ENCODE measurements around the gene LAMC1.

The LAMC1 gene

DNA sequence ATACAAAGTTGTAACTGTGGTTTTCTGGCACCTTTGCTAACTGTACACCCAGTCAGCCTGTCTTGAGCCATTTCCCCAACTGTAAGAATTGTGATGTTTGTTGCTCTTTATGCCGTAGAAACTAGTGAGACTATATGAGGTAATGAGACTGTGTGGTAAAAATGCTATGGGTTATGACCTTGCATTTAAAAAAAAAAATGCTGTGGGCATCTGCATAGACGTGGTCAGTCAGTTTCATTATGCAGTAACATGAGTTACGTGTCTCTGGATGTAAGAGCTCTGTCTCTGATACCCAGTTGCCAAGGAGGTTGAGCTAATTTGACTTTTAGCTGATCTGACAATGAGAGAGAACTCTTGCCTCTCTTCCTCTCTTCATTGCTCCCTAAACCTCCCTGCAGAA is 82.2 kb downstream of the LAMC1 start:
- no peak overlapping the region for H3K4me3 ChIP-seq (ENCODE audit: insufficient read depth, low read length, poor library complexity, severe bottlenecking)
- H2AFZ ChIP-seq (ENCODE audit: low read depth, low read length, severe bottlenecking): no peak overlapping the region
- no peaks in the 10 kb centered on the region for H3K9me2 ChIP-seq (replicated peaks; ENCODE audit: insufficient read depth, low read length)
- TF ChIP-seq, protein P1, sequence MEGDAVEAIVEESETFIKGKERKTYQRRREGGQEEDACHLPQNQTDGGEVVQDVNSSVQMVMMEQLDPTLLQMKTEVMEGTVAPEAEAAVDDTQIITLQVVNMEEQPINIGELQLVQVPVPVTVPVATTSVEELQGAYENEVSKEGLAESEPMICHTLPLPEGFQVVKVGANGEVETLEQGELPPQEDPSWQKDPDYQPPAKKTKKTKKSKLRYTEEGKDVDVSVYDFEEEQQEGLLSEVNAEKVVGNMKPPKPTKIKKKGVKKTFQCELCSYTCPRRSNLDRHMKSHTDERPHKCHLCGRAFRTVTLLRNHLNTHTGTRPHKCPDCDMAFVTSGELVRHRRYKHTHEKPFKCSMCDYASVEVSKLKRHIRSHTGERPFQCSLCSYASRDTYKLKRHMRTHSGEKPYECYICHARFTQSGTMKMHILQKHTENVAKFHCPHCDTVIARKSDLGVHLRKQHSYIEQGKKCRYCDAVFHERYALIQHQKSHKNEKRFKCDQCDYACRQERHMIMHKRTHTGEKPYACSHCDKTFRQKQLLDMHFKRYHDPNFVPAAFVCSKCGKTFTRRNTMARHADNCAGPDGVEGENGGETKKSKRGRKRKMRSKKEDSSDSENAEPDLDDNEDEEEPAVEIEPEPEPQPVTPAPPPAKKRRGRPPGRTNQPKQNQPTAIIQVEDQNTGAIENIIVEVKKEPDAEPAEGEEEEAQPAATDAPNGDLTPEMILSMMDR (IDR thresholded peaks at IDR 0.05; ENCODE audit: insufficient read depth, low read length, poor library complexity, severe bottlenecking): no peak
- no peak for TF ChIP-seq EZH2phosphoT487 (conservative IDR thresholded peaks at IDR 0.05; ENCODE audit: low read length)
- no peak overlapping the region for H3K9ac ChIP-seq (ENCODE audit: low read length)
- no peak overlapping the region for H3K4me2 ChIP-seq (ENCODE audit: low read depth, low read length, poor library complexity, severe bottlenecking)
- H3K27me3 ChIP-seq (ENCODE audit: low read length): no peaks in the 10 kb centered on the region
- H3K36me3 ChIP-seq (ENCODE audit: low read length): 0 out of 2 replicates have a peak, but pooled peaks cover 3% of the 10 kb centered on the region
- H3K9me3 ChIP-seq (ENCODE audit: insufficient read depth, low read length): no peaks in the 10 kb centered on the region
- no peak overlapping the region for H3K27ac ChIP-seq (ENCODE audit: low read depth, low read length)
- H3K79me2 ChIP-seq (ENCODE audit: insufficient read depth, low read length): no peaks in the 10 kb centered on the region
- no peaks in the 10 kb centered on the region for H4K20me1 ChIP-seq (ENCODE audit: low read depth, low read length)
- no peaks in the 10 kb centered on the region for H3F3A ChIP-seq (ENCODE audit: insufficient read depth)

DNA sequence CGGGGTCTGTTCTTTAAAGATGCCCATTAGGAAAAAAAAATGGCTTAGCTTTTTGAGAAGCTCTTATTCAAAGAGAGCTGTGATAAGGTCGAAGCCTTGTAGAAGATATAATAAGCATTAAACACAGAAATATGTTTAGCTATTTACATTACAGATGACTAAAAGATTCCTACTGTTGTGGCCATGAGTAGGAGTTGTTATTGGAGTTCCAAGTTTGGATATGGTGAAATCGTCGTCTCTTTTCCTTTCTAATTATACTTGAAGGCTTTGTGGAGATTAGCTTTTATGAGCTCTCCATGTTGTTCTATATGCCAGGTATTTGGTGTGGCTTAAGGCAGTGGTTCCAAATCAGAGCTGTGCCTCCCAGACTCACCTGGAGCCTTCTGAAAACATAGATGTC is 82.9 kb downstream of the LAMC1 start:
- no peak for TF ChIP-seq EZH2phosphoT487 (conservative IDR thresholded peaks at IDR 0.05; ENCODE audit: low read length)
- TF ChIP-seq, protein P1 (IDR thresholded peaks at IDR 0.05; ENCODE audit: insufficient read depth, low read length, poor library complexity, severe bottlenecking): no peak
- Histone ChIP-seq H3K36me3 (ENCODE audit: low read length) (0 out of 2 replicates have a peak, but pooled peaks cover 3% of the 10 kb centered on the region), H3K9ac (ENCODE audit: low read length) (no peak overlapping the region), H3K27me3 (ENCODE audit: low read length) (no peaks in the 10 kb centered on the region), H3K27ac (ENCODE audit: low read depth, low read length) (no peak overlapping the region), H3K4me2 (ENCODE audit: low read depth, low read length, poor library complexity, severe bottlenecking) (no peak overlapping the region), H3K79me2 (ENCODE audit: insufficient read depth, low read length) (no peaks in the 10 kb centered on the region), H3K9me2 (replicated peaks; ENCODE audit: insufficient read depth, low read length) (no peaks in the 10 kb centered on the region), H3F3A (ENCODE audit: insufficient read depth) (no peaks in the 10 kb centered on the region), H3K9me3 (ENCODE audit: insufficient read depth, low read length) (no peaks in the 10 kb centered on the region), H2AFZ (ENCODE audit: low read depth, low read length, severe bottlenecking) (no peak overlapping the region), H4K20me1 (ENCODE audit: low read depth, low read length) (no peaks in the 10 kb centered on the region), H3K4me3 (ENCODE audit: insufficient read depth, low read length, poor library complexity, severe bottlenecking) (no peak overlapping the region)

DNA sequence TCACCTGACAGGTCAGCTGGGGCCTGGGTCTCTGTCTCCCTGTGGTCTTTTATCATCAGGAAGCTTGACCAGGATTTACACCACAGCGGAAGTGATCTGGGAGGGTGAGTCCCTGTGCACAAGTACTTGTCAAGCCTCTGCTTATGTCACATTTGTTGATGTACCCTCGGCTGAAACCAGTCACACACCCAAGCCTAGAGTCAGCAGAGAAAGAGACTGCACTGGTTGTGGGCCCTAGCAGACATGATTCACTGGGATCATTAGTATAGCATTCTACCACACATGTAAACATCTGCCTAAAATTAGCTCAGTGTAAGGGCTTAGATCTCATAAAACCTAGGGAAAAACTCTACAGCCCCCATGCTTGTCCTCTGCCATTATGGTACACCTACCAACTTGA is 83.5 kb downstream of the LAMC1 start:
- no peaks in the 10 kb centered on the region for H3K27me3 ChIP-seq (ENCODE audit: low read length)
- H3K27ac ChIP-seq (ENCODE audit: low read depth, low read length): no peak overlapping the region
- no peak overlapping the region for H3K4me2 ChIP-seq (ENCODE audit: low read depth, low read length, poor library complexity, severe bottlenecking)
- no peaks in the 10 kb centered on the region for H3K9me3 ChIP-seq (ENCODE audit: insufficient read depth, low read length)
- H3K79me2 ChIP-seq (ENCODE audit: insufficient read depth, low read length): no peaks in the 10 kb centered on the region
- no peaks in the 10 kb centered on the region for H3F3A ChIP-seq (ENCODE audit: insufficient read depth)
- H3K36me3 ChIP-seq (ENCODE audit: low read length): 0 out of 2 replicates have a peak, but pooled peaks cover 3% of the 10 kb centered on the region
- H4K20me1 ChIP-seq (ENCODE audit: low read depth, low read length): no peaks in the 10 kb centered on the region
- no peak for TF ChIP-seq EZH2phosphoT487 (conservative IDR thresholded peaks at IDR 0.05; ENCODE audit: low read length)
- TF ChIP-seq, protein P1 (IDR thresholded peaks at IDR 0.05; ENCODE audit: insufficient read depth, low read length, poor library complexity, severe bottlenecking): no peak
- H3K9me2 ChIP-seq (replicated peaks; ENCODE audit: insufficient read depth, low read length): no peaks in the 10 kb centered on the region
- H3K9ac ChIP-seq (ENCODE audit: low read length): no peak overlapping the region
- H2AFZ ChIP-seq (ENCODE audit: low read depth, low read length, severe bottlenecking): no peak overlapping the region
- H3K4me3 ChIP-seq (ENCODE audit: insufficient read depth, low read length, poor library complexity, severe bottlenecking): no peak overlapping the region
